Suppressor macrophage treated with lipopolysaccharide for 4 hours (primary cell): ENCODE results near the gene LDLR.
A peak's percentile ranks its signal among the peaks of the same experiment; 100 is the strongest.
"Not testable (repeated sequence)": the region's sequence is repeated elsewhere in the genome, so short reads cannot be mapped to it uniquely, and the experiment has no call there.

ENCODE experiments used
- DNase-seq: peaks from one replicate; pipeline ENCODE4 v3.0.0-alpha.2; 2020

Gene LDLR

DNA sequence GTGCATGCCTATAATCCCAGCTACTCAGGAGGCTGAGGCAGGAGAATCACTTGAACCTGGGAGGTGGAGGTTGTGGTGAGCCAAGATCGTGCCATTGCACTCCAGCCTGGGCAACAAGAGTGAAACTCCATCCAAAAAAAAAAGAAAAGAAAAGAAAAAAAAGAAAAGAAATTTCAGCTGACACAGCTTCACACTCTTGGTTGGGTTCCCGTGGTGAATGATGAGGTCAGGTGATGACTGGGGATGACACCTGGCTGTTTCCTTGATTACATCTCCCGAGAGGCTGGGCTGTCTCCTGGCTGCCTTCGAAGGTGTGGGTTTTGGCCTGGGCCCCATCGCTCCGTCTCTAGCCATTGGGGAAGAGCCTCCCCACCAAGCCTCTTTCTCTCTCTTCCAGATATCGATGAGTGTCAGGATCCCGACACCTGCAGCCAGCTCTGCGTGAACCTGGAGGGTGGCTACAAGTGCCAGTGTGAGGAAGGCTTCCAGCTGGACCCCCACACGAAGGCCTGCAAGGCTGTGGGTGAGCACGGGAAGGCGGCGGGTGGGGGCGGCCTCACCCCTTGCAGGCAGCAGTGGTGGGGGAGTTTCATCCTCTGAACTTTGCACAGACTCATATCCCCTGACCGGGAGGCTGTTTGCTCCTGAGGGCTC is 22.0 kb downstream of the LDLR start:
- no peak for DNase-seq

DNA sequence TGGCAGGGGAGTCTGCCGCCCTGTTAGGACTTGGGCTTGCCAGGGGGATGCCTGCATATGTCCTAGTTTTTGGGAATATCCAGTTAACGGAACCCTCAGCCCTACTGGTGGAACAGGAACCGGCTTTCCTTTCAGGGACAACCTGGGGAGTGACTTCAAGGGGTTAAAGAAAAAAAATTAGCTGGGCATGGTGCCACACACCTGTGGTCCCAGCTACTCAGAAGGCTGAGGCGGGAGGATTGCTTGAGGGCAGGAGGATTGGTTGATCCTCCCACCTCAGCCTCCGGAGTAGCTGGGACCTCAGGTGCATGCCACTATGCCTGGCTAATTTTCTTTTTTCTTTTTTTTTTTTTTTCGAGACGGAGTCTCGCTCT is 22.5 kb downstream of the LDLR start:
- no peak for DNase-seq

DNA sequence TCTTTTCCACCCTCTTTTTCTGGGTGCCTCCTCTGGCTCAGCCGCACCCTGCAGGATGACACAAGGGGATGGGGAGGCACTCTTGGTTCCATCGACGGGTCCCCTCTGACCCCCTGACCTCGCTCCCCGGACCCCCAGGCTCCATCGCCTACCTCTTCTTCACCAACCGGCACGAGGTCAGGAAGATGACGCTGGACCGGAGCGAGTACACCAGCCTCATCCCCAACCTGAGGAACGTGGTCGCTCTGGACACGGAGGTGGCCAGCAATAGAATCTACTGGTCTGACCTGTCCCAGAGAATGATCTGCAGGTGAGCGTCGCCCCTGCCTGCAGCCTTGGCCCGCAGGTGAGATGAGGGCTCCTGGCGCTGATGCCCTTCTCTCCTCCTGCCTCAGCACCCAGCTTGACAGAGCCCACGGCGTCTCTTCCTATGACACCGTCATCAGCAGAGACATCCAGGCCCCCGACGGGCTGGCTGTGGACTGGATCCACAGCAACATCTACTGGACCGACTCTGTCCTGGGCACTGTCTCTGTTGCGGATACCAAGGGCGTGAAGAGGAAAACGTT is 24.0 kb downstream of the LDLR start:
- no peak for DNase-seq

GRCh38 chr19:11115042-11115441 is 25.8 kb downstream of the LDLR start:
- no peak for DNase-seq

GRCh38 chr19:11115895-11116446 is 26.7 kb downstream of the LDLR start:
- DNase-seq = no peak

DNA sequence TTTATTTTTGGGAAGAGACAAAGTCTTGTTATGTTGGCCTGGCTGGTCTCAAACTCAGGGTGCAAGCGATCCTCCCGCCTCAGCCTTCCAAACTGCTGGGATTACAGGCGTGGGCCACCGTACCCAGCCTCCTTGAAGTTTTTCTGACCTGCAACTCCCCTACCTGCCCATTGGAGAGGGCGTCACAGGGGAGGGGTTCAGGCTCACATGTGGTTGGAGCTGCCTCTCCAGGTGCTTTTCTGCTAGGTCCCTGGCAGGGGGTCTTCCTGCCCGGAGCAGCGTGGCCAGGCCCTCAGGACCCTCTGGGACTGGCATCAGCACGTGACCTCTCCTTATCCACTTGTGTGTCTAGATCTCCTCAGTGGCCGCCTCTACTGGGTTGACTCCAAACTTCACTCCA is 27.2 kb downstream of the LDLR start:
- no peak for DNase-seq

DNA sequence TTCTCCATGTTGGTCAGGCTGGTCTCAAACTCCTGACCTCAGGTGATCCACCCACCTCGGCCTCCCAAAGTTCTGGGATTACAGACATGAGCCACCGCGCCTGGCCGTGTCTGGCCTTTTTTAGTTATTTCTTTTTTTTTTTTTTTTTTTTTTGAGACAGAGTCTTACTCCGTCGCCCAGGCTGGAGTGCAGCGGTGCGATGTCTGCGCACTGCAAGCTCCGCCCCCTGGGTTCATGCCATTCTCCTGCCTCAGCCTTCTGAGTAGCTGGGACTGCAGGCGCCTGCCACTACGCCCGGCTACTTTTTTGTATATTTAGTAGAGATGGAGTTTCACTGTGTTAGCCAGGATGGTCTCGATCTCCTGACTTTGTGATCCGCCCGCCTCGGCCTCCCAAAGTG is 32.7 kb downstream of the LDLR start:
- DNase-seq = not testable (repeated sequence)

DNA sequence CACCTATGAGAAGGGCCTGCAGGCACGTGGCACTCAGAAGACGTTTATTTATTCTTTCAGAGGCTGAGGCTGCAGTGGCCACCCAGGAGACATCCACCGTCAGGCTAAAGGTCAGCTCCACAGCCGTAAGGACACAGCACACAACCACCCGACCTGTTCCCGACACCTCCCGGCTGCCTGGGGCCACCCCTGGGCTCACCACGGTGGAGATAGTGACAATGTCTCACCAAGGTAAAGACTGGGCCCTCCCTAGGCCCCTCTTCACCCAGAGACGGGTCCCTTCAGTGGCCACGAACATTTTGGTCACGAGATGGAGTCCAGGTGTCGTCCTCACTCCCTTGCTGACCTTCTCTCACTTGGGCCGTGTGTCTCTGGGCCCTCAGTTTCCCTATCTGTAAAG is 33.9 kb downstream of the LDLR start:
- DNase-seq = no peak

DNA sequence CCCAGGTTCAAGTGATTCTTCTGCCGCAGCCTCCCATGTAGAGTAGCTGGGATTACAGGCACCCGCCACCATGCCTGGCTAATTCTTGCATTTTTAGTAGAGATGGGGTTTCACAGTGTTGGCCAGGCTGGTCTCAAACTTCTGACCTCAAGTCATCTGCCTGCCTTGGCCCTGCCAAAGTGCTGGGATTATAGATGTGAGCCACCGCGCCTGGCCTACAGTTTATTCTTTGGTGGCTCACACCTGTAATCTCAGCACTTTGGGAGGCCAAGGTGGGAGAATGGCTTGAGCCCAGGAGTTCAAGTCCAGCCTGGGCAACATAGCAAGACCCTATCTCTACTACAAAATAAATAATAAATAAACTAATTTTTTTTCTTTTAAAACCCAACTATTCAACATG is 34.9 kb downstream of the LDLR start:
- not testable (repeated sequence) for DNase-seq

- peak; percentile 79 for DNase-seq
Observed at GRCh38 chr19:11125994-11126685, 36.9 kb downstream of the LDLR start.

DNA sequence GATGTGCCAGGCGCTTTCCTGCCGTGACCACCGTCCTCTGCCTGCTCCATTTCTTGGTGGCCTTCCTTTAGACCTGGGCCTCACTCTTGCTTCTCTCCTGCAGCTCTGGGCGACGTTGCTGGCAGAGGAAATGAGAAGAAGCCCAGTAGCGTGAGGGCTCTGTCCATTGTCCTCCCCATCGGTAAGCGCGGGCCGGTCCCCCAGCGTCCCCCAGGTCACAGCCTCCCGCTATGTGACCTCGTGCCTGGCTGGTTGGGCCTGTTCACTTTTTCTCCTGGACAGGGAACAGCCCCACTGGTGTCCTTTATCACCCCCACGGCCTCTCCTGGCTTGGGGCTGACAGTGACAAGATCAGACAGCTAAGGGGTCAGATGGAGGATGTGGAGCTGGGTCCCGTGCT is 38.6 kb downstream of the LDLR start:
- DNase-seq = no peak

DNA sequence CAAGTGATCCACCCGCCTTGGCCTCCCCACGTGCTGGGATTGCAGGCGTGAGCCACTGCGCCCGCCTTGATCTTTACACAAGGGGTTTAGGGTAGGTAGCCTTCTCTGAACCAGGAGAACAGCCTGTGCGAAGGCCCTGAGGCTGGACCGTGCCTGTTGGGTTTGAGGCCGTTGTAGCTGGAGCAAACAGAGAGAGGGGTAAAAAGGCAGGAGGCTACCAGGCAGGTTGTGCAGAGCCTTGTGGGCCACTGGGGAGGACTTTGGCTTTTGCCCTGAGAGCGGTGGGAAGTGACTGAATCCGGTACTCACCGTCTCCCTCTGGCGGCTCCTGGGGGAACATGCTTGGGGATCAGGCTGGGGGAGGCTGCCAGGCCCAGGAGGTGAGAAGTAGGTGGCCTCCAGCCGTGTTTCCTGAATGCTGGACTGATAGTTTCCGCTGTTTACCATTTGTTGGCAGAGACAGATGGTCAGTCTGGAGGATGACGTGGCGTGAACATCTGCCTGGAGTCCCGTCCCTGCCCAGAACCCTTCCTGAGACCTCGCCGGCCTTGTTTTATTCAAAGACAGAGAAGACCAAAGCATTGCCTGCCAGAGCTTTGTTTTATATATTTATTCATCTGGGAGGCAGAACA is 41.7 kb downstream of the LDLR start:
- peak; percentile 71 for DNase-seq

GRCh38 chr19:11131471-11131870 is 42.2 kb downstream of the LDLR start:
- no peak for DNase-seq

- DNase-seq = no peak
Observed at GRCh38 chr19:11136400-11137101, 47.3 kb downstream of the LDLR start.

DNA sequence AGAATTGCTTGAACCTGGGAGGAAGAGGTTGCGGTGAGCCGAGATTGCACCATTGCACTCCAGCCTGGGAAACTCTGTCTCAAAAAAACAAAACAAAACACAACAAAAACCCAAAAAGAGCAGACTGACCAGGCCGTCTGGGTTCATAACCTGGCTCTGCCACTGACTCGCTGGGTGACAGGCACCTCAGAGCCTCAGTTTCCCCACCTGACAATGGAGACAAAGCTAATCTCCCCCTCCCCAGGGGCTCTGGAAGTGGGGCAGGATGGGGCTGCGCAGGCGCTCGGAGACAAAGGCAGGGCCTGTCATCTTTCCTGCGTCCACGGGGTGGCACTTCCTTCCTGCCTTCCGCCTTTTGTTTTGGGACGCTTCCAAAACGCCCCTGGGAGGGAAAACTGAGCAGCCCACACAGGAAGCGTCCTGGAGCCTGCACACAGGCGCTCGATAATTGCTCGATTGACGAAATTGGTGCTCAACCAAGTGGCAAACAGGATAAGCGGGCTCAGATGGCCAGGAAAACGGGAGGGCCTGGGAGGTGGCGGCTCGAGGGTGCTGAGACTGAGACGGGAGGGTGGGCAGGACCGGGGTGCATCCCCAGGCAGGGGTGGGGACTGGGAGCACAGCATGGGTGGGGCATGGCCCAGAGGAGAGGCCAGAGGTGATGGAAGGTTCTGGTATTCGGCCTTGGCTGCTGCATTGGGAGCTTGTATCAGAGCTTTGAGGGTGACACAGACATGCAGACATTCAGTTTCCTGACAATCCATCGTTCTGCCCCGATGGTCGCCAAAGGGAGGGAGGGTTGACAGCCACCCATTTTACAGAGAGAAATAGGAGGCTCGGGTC is 48.5 kb downstream of the LDLR start:
- DNase-seq = peak; percentile 57

DNA sequence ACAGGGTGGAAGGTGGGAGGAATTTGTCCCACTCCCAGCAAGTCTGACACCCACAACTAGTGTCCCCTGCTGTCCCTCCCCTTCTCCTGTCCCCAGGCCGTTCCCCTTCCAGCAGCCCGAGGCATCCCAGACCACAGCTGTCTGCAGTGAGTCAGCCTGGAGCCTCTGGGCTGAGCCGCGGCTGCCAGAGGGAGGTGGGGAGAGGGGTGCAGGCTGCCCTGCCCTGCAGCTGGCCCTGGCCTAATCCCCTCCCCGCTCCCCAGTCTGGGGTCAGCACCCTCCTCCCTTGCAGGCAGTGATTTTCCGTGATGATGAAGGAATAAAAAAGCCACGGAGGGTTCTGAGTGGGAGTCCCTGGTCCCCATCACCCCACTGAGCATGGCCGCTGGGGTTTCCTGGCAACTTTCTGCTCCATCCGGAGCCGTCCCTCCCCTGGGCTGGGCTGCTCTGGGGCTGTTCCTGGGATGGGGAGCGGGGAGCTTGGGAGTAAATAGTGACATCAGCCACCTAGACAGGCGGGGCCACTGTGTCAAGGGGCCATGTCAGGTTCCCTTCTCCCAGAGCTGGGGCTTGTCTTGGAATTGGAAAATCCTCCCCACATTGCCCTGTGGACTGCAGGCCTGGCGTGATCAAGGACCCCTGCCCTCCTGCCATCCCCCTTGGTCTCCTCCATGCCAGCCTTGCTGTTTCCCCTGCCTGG is 49.5 kb downstream of the LDLR start:
- peak; percentile 57 for DNase-seq

- not testable (repeated sequence) for DNase-seq
Observed at GRCh38 chr19:11140023-11140538, 50.8 kb downstream of the LDLR start.

GRCh38 chr19:11140896-11141295 is 51.6 kb downstream of the LDLR start:
- DNase-seq = no peak

GRCh38 chr19:11141937-11142527 is 52.8 kb downstream of the LDLR start:
- no peak for DNase-seq

GRCh38 chr19:11142528-11143171 is 53.4 kb downstream of the LDLR start:
- peak; percentile 41 for DNase-seq
